Stimulated activated CD8-positive, alpha-beta memory T cell treated with anti-CD3 and anti-CD28 coated beads, Interleukin-4, amount 100 ng/mL, for 1 hour (primary cell): ENCODE measurements around the gene CD86.

Source experiments
- DNase-seq, 2 donors: peaks; one replicate each; pipeline ENCODE4 v3.0.0-alpha.2; 2020; ENCODE audit warnings: low read depth in 2 of 2, low spot score in 1 of 2

Gene CD86

GRCh38 chr3:122091602-122092295 lies 36.6 kb downstream of the CD86 start:
- no peak for DNase-seq

- DNase-seq = no peak
Measured at GRCh38 chr3:122092460-122093165, 37.5 kb downstream of the CD86 start.

GRCh38 chr3:122094125-122094524 lies 39.0 kb downstream of the CD86 start:
- DNase-seq = no peak

GRCh38 chr3:122094693-122095092 lies 39.5 kb downstream of the CD86 start:
- DNase-seq = no peak

GRCh38 chr3:122097141-122097540 lies 42.0 kb downstream of the CD86 start:
- no peak for DNase-seq

- DNase-seq = no peak
Measured at GRCh38 chr3:122098611-122099010, 43.4 kb downstream of the CD86 start.

- no peak for DNase-seq
Measured at GRCh38 chr3:122099255-122099654, 44.1 kb downstream of the CD86 start.

- DNase-seq = no peak
Measured at GRCh38 chr3:122100083-122100482, 44.9 kb downstream of the CD86 start.

- DNase-seq = no peak
Measured at GRCh38 chr3:122100591-122101463, 45.7 kb downstream of the CD86 start.

- no peak for DNase-seq
Measured at GRCh38 chr3:122101646-122102045, 46.5 kb downstream of the CD86 start.

GRCh38 chr3:122102191-122102935 lies 47.2 kb downstream of the CD86 start:
- no peak for DNase-seq

GRCh38 chr3:122103821-122104514 lies 48.8 kb downstream of the CD86 start:
- DNase-seq = no peak

GRCh38 chr3:122104515-122105194 lies 49.5 kb downstream of the CD86 start:
- no peak for DNase-seq

- no peak for DNase-seq
Measured at GRCh38 chr3:122105626-122106025, 50.5 kb downstream of the CD86 start.

GRCh38 chr3:122107171-122107570 lies 52.0 kb downstream of the CD86 start:
- no peak for DNase-seq

GRCh38 chr3:122111974-122112373 lies 56.8 kb downstream of the CD86 start:
- no peak for DNase-seq

GRCh38 chr3:122112754-122113153 lies 57.6 kb downstream of the CD86 start:
- no peak for DNase-seq

- no peak for DNase-seq
Measured at GRCh38 chr3:122123850-122124249, 68.7 kb downstream of the CD86 start.

- no peak for DNase-seq
Measured at GRCh38 chr3:122132949-122133540, 77.9 kb downstream of the CD86 start.

GRCh38 chr3:122146466-122146865 lies 91.3 kb downstream of the CD86 start:
- no peak for DNase-seq
